Activated CD4-positive, alpha-beta T cell treated with anti-CD3 and anti-CD28 coated beads for 1 hour (primary cell): ENCODE data around the gene RCAN2.

Source experiments
- DNase-seq: peaks from one replicate; pipeline ENCODE4 v3.0.0-alpha.2; 2020

Gene RCAN2

DNA sequence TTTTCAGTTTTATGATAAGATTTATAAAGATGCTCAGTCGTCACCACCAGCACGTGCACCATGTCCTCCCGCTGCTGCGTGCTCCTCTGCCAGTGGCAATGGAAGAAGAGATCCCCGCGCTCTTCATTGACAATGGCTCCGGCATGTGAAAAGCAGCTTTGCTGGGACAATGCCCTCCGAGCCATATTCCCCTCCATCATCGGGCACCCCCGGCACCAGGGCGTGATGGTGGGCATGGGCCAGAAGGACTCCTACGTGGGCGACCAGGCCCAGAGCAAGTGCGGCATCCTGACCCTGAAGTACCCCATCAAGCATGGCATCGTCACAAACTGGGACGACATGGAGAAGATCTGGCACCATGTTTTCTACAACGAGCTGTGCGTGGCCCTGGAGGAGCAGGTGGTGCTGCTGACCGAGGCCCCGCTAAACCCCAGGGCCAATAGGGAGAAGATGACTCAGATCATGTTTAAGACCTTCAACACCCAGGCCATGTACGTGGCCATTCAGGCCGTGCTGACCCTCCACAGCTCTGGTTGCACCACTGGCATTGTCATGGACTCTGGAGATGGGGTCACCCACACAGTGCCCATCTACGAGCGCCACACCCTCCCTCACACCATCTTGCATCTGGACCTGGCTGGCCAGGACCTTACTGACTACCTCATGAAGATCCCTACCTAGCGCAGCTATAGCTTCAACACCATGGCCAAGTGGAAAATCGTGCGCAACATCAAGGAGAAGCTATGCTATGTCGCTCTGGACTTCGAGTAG lies 286.2 kb downstream of the RCAN2 start:
- DNase-seq = no peak

DNA sequence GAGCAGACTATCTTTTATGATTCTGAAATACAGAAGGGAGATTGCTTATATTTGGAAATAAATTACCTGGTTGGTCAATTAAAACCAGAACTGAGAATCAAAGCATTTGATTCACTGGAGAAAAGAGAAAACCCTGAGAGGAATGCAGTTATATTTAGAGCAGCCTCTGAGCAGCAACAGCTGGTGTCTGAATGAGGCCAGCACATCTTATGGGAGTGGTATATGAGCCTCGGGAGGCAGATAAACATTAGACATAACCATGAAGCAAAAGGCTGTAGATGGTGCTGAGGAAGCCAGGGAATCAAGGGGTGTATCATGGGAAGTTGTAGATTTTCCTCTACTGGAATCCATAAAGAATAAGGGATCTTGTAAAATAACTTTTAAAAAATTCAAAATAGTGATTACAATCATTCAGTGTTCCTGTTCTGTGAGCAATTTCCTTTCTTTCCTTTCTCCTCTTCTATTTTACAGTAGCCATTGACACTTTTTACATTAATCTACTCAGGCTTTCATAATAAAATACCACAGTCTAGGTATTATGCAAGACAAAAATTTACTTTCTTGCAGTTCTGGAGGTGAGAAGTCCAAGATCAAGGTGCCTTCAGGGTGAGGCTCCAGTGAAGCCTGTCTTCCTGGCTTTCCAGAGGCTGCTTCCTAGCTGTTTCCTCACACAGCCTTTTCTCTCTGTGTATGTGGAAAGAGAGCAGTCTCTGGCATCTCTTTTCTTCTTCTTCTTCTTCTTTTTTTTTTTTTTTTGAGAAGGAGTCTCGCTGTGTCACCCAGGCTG lies 287.7 kb downstream of the RCAN2 start:
- DNase-seq = no peak

- DNase-seq = no peak
Observed at GRCh38 chr6:46201702-46202101, 289.5 kb downstream of the RCAN2 start.

DNA sequence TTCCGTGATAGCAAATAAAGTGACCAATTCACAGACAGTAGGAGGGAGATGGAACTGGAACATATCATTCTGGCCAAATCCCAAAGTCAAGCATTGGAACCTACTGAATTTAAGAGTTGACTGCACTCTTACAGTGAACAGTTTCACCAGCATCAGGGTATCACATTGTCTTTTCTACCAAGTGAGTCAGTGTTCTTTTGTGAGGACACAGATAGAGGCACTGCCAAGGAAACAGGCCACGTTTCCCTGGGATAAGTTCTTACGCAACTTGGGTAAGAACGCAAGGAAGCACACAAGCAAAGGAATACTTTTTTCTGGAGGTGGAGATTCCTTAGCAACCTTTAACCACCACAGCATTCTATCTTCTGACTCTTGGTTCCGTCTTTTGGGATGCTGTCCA lies 291.9 kb downstream of the RCAN2 start:
- DNase-seq = no peak

- no peak for DNase-seq
Observed at GRCh38 chr6:46191961-46192360, 299.3 kb downstream of the RCAN2 start.

DNA sequence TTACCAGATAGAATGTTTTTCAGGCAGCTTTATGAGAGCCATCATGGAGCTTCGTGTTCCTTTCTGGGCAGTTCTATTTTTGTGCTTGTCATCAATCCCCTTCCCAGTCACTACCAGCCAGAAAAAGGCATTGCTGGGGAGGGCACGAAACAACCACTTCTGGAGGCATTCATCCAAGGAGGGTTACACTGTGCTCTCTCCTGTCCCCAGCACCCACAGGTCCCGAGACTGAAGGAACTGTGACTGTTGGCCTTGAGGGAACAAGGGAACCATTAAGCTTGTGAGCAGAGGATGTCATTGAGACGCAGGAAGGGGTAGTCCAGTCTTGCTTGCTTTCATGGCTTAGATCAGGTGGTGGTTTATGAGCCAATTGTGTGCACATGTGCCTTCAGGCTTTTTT lies 300.4 kb downstream of the RCAN2 start:
- DNase-seq = no peak

DNA sequence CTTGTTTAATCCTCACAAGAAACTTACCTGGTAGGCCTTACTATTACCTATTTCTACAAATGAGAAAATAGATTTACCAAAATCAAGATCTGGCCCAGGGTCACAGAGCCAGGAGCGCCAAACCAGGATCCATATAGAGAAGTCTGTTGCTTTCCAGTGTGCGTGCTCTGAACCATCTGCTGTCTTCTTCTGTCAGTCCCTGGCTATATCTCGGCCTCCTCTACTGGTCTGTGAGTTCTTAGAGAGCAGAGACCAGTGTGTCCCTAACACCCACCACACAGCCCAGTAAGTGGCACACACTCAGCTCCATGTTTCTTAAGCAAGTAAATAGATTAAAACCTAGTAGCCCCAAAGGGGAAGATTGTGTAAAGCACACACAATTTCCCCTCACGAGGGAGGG lies 301.5 kb downstream of the RCAN2 start:
- DNase-seq = no peak

DNA sequence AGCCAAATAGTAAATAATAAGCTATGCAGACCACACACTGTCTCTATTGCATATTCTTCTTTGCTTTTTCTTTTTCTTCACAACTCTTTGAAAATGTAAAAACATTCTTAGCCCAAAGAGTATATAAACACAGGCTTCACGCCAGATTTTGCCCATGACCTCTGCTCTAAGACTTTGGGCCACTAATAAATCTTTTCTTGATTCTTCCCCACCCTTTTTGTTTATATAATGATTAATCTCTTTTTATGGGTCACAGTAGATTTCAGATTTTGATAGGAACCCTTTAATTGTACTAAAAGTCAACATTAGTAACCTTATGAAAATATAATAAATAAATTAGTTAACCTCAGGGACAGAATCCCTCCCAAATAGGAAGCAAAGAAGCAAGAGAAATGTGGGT lies 304.7 kb downstream of the RCAN2 start:
- no peak for DNase-seq

DNA sequence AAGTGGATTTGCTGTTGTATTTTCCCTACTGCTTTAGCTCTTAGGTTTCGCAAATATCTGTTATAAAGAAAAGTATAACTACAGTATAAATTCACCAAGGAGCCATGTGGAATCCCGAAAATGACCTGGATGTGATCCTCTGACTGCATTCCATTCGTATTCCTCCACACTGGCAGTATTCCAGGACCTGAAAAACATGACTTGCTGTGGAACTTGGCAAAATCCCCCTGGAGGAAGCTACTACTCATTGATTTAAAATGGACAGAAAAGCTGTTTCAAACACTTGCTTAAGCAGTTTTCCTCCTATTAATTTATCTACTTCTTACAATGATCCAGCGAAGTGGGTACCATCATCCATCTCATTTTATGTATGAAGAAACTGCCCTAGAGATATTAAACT lies 307.1 kb downstream of the RCAN2 start:
- DNase-seq = no peak

DNA sequence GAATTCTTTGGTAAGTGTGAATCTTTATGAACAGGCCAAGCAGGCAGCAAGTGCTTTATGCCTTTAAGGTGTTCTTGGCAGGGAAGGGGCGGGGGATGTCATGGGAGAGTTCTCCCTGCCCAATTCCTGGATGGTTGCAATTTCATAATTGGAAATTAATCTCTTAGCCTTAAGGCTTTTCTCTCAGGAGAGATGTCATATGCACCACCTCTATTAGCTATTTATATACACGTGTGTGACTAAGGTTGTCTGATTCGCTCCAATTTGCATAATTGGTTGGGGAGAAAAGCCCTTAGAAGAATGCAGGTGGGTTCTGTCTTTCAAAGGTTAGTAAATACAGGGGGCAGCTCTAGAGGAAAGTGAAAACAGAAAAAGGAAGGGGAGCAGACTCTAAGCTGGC lies 315.3 kb downstream of the RCAN2 start:
- DNase-seq = no peak

DNA sequence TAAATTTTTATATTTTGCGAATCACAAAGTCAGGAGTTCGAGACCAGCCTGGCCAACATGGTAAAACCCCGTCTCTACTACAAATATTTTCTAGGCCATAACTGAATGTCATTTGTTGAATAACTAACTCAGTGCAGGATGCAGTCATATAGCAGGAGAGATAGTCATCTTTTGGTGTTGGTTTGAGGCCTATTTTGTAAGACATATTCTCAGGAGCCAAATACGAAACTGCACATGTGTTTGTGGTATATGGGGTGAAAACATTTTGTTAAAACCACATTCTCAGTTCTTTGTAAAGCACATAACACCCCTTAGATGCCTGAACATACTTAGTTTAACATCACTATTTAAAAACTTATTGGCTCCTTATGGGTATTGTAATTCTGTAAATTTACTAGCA lies 315.8 kb downstream of the RCAN2 start:
- no peak for DNase-seq

DNA sequence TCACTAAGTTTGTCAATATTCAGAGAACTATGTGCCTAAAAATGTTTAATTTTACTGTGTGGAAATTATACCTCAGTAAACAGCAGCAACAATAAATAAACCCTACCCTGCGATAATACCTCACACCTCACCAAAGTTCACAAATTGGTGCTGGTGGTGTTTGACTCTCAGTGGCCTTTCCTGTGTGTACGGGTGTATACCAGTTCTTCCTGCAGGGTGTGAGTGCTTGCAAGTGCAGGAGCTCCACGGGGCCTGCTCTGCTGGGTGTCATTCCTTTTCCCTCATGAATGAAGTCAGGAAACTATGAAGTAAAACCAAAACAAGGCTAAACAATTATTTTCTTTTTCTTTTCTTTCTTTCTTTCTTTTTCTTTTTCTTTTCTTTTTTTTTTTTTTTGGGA lies 316.3 kb downstream of the RCAN2 start:
- no peak for DNase-seq

DNA sequence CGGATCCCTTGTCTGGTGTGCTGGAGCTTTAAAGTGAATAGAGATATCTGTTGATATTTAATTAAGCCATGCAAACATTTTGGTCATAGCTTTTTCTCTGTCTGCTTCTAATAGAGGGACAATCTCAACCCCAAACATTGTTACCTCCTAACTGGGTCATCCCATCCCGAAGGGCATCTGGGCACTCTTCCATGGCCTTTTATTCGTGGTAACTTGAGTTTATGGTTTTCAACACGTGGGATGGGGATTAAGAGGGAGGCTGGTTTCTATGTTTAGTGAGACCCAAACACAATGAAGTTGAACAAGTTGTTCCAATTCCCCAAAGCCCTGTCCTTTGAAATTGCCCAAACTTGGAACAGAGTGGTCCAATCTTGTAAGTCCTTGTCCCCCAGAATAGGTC lies 319.1 kb downstream of the RCAN2 start:
- DNase-seq = no peak
